A549 (cell line): ENCODE results near the gene NARS2.

Experiments used
- EP300 ChIP-seq, 2 experiments: fragments of >200 bp; sonication (Bioruptor Twin); formaldehyde crosslinking; IDR thresholded peaks; 2 replicates in 1 of 2; 3 replicates in 1 of 2; pipeline ENCODE4 v1.6.1; 2016 to 2017
- TF ChIP-seq, protein P1 (sequence below): fragments of >200 bp; sonication (Bioruptor Twin); formaldehyde crosslinking; IDR thresholded peaks from 3 replicates; pipeline ENCODE4 v1.5.1; 2016

DNA sequence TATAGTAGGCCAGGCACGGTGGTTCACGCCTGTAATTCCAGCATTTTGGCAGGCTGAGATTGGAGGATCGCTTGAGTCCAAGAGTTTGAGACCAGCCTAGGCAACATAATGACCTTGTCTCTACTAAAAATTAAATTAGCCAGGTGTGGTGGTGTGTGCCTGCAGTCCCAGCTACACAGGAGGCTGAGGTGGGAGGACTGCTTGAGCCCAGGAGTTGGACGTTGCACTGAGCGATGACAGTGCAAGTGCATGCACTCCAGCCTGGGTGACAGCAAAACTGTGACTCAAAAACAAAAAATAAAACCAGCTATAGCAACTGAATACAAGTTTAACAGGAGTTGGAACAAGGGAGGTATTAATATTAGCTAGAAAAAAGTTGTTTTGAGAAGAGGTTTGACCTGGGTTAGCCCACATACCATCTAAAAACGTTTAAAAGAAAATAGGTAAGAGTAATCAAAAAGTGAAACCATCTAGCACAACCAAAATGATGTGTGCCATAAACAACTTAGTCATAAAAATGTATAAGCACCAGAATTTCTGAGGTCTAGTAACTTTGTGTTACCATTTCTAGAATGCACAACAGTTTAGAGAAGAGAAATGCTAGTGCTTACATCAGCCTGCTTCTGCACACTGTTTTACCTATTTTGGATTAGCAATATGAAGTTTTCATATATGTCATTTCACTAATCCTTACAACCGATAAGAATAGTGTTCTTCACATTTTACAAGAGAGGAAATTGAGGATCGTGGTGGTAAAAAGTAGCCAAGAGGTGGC lies 26.5 kb downstream of the NARS2 start:
- TF ChIP-seq, protein P1, sequence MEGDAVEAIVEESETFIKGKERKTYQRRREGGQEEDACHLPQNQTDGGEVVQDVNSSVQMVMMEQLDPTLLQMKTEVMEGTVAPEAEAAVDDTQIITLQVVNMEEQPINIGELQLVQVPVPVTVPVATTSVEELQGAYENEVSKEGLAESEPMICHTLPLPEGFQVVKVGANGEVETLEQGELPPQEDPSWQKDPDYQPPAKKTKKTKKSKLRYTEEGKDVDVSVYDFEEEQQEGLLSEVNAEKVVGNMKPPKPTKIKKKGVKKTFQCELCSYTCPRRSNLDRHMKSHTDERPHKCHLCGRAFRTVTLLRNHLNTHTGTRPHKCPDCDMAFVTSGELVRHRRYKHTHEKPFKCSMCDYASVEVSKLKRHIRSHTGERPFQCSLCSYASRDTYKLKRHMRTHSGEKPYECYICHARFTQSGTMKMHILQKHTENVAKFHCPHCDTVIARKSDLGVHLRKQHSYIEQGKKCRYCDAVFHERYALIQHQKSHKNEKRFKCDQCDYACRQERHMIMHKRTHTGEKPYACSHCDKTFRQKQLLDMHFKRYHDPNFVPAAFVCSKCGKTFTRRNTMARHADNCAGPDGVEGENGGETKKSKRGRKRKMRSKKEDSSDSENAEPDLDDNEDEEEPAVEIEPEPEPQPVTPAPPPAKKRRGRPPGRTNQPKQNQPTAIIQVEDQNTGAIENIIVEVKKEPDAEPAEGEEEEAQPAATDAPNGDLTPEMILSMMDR, result no peak
- TF ChIP-seq EP300 (IDR thresholded peaks at IDR 0.05), result no peak
